ENCODE data around the gene WWC1.

WWC1 gene

DNA sequence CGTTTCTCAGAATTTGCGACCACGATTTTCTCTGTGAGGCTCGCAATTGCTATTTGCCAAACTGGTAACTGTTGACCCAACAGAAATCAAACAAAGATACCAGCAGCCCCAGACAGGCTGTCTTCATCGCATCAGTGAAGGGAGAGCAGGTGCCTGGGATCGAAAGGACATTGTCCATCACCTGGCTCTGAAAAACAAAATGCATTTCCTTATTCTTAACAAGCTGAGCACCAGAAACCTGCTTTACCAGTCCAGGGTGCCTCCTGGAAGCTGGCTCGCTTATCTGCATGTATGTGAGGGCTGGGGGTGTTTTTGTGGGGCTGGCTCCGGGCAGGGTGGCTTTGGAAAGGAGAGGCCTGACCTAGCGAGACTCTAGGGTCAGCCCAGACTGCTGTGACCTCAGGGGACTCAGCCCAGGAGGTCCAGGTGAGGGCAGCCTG lies 24.7 kb downstream of the WWC1 start:
- no peak overlapping the region for H3K4me3 ChIP-seq (ENCODE audit: low read depth, low read length)
- TF ChIP-seq, protein P1, sequence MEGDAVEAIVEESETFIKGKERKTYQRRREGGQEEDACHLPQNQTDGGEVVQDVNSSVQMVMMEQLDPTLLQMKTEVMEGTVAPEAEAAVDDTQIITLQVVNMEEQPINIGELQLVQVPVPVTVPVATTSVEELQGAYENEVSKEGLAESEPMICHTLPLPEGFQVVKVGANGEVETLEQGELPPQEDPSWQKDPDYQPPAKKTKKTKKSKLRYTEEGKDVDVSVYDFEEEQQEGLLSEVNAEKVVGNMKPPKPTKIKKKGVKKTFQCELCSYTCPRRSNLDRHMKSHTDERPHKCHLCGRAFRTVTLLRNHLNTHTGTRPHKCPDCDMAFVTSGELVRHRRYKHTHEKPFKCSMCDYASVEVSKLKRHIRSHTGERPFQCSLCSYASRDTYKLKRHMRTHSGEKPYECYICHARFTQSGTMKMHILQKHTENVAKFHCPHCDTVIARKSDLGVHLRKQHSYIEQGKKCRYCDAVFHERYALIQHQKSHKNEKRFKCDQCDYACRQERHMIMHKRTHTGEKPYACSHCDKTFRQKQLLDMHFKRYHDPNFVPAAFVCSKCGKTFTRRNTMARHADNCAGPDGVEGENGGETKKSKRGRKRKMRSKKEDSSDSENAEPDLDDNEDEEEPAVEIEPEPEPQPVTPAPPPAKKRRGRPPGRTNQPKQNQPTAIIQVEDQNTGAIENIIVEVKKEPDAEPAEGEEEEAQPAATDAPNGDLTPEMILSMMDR (IDR thresholded peaks at IDR 0.05; ENCODE audit: borderline replicate concordance, insufficient read depth, low read depth, low read length) = no peak

DNA sequence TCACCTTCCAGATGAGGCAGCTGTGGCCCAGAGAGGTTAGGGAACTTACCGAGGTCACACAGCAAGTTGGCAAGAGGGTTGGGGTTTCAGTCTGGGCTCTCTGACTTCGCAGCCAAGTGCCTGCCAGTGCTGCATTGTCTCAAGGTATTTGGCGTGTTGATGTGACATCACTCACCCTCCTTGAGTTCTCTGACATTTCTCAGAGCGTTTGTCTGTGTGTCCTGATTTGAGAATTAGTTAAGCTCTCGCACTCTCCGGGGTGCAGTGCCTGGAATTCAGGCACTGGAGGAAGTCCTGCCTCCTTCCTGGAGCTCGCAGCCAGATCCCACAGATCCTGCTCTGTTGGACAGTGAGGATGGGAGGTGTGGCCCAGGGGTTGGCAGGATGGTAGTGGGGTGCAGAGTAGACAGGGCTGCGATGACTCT lies 25.7 kb downstream of the WWC1 start:
- TF ChIP-seq, protein P1 (IDR thresholded peaks at IDR 0.05; ENCODE audit: borderline replicate concordance, insufficient read depth, low read depth, low read length) = no peak
- no peak overlapping the region for H3K4me3 ChIP-seq (ENCODE audit: low read depth, low read length)

DNA sequence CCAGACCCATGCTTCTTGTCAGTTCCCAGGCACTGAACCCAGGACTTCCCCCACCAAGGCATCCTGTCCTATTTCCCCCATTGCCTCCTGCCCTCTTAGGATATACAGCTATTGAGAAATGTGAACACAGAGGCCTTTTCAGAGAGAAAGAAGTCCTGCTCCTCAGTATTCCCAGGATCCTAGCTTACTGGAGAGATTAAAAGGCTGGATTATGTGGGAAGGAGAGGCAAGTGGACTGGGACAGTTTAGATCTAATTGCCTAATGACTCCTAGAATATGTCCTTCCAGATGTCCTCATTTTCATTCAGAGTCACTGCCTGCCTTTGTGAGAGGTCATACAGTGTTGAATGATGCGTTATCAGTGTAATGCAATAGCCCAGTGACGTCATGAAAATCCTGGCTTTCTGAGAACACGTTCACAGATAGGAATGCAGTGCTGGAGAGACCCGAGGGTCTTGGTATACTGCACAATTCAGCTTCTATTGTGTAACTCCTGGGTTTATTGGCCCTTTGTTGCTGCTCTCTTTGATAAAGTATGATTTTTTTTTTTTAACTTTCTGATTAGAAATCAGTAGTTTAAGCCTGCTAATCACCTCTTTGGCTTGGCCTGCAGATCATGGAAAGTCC lies 26.2 kb downstream of the WWC1 start:
- TF ChIP-seq, protein P1 (IDR thresholded peaks at IDR 0.05; ENCODE audit: borderline replicate concordance, insufficient read depth, low read depth, low read length) = no peak
- no peak overlapping the region for H3K4me3 ChIP-seq (ENCODE audit: low read depth, low read length)

DNA sequence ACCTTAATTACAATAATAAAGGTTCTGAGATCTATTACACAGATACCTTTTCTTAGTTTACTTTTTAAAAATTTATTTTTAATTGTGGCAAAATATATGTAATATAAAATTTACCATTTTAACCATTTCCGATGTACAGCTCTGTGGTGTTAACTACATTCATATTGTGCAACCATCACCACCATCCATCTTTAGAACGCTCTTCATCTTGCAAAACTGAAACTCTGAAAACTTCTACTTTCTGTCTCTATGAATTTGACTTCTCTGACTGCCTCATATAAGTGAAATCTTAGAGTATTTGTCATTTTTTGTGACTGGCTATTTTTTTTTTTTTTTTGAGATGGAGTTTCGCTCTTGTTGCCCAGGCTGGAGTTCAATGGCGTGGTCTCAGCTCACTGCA lies 26.8 kb downstream of the WWC1 start:
- TF ChIP-seq, protein P1 (IDR thresholded peaks at IDR 0.05; ENCODE audit: borderline replicate concordance, insufficient read depth, low read depth, low read length) = no peak
- no peak overlapping the region for H3K4me3 ChIP-seq (ENCODE audit: low read depth, low read length)

DNA sequence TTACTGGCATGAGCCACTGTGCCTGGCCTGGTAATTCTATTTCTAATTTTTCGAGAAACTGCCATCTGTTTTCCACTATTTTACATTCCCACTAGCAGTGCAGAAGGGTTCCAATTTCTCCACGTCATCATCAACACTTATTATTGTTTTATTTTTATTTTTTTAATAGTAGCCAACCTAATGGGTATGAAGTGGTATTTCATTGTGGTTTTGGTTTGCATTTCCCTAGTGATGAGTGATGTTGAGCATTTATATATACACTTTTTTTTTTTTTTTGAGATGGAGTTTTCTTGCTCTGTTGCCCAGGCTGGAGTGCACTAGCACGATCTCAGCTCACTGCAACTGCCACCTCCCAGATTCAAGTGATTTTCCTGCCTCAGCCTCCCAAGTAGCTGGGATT lies 28.3 kb downstream of the WWC1 start:
- TF ChIP-seq, protein P1 (IDR thresholded peaks at IDR 0.05; ENCODE audit: borderline replicate concordance, insufficient read depth, low read depth, low read length) = no peak
- no peak overlapping the region for H3K4me3 ChIP-seq (ENCODE audit: low read depth, low read length)

DNA sequence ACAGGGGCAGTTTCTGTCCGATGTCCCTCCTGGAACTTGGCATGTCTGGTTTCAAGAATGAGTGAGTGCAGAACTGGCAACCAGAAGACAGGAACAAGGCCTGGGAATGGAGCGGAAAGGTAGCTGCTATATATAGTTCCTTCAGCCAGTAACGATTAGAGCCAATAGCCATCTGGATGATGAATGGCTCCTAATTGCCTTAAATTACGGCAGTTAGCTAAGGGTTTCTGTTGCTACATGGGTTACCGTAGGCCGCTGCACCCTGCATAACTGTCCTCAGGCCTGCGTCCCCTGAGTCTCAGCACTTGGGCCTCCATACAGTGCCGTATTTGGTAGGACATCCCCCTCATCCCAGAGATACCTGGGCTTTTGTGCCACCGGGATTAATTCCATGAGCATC lies 29.4 kb downstream of the WWC1 start:
- no peak overlapping the region for H3K4me3 ChIP-seq (ENCODE audit: low read depth, low read length)
- TF ChIP-seq, protein P1 (IDR thresholded peaks at IDR 0.05; ENCODE audit: borderline replicate concordance, insufficient read depth, low read depth, low read length) = no peak

DNA sequence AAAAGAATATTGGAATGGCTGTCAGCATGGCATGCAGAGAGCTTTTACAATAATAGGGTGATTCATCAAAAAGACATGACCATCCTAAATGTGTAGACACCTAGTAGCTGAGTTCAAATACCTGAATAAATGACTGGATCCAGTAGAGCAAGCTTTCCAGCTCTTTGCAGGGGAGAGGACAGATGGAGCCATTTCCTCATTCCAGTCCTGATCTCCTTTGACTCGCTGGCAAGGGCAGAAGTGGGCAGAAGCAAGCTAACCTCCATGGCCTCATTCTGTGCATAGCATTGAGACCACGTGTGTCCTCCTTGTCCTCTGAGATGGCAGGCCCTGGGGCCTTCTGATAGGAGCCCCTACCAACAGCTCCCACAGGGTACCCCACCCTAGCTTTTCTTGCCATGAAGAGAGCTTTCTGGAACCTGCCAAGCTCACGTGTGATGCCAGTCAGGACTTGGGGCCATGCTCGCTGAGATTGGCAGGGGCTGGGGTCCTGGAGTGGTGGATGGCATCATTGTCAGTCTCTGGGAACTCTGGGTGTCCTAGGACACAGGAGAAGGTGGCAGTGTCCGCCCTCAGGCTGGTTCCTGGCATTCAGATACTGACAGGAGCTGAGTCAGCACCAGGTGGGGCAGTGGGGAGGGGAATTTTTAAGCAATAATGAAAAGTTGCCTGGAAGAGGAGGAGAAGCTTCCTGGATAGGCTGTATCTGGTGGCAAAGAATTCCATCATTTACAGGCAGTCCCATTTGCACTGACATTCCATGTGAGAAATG lies 33.6 kb downstream of the WWC1 start:
- no peak overlapping the region for H3K4me3 ChIP-seq (ENCODE audit: low read depth, low read length)
- TF ChIP-seq, protein P1 (IDR thresholded peaks at IDR 0.05; ENCODE audit: borderline replicate concordance, insufficient read depth, low read depth, low read length) = no peak
